GM12878 (cell line): ENCODE measurements around the gene TMED7. TPM values are rescaled to one million over a fixed set of nuclear protein-coding genes. Genes with fewer than 3 reads are reported as not detected.

ENCODE experiments used
- ATAC-seq: fragments of 200-7000 bp; cut with Tn5 transposase; 3 replicates; pipeline ENCODE4 v1.9.1; 2020; ENCODE audit warnings: mild to moderate bottlenecking, moderate library complexity
- BruUV-seq: library from RNA; stranded (reverse); fragments of 400-500 nt; replicated peaks from 2 replicates; lab custom pipeline; 2021; lab: Mats Ljungman, UMichigan
- CTCF ChIA-PET: fragments of 300-600 bp; sonication (Branson Sonifier 250); formaldehyde crosslinking; extraction: SDS; loops from one replicate; lab custom pipeline; 2021; ENCODE audit warnings: inconsistent platforms; lab: Yijun Ruan, JAX
- POLR2A ChIA-PET: fragments of 350-600 bp; formaldehyde crosslinking; extraction: SDS; loops from one replicate; lab custom pipeline; 2021; ENCODE audit warnings: inconsistent platforms; lab: Charles Lee
- RAD21 ChIA-PET: fragments of 300-600 bp; sonication (Branson Sonifier 250); formaldehyde crosslinking; loops from one replicate; lab custom pipeline; 2023; ENCODE audit warnings: antibody characterized with exemption; ENCODE audit not compliant: unreplicated experiment; lab: Charles Lee
- SMC1A ChIA-PET: fragments of 300-600 bp; sonication (Branson Sonifier 250); formaldehyde crosslinking; loops from one replicate; lab custom pipeline; 2023; ENCODE audit not compliant: unreplicated experiment, uncharacterized antibody; lab: Charles Lee
- DNase-seq: peaks from one replicate; pipeline ENCODE4 v3.0.0-alpha.2; 2011; ENCODE audit warnings: low read depth, low spot score
- FAIRE-seq: peaks from 3 replicates; lab custom pipeline; 2011; peaks lifted over from hg19 to GRCh38; lab: Jason Lieb, UNC
- H2AFZ ChIP-seq: 2 replicates; pipeline ENCODE4 v1.6.0; 2011; ENCODE audit warnings: low read depth, low read length, control low read depth; ENCODE audit not compliant: control insufficient read depth
- H3K27ac ChIP-seq: 2 replicates; pipeline ENCODE4 v1.5.1; 2011; ENCODE audit warnings: control low read depth; ENCODE audit not compliant: control insufficient read depth, insufficient read depth
- H3K27me3 ChIP-seq, 2 experiments: replicated peaks in 1 of 2; 2 replicates each; pipeline versions ENCODE4 v1.6.0 to v1.6.1; 2011; ENCODE audit warnings: low read length in 1 of 2; ENCODE audit not compliant: control insufficient read depth in 2 of 2, insufficient read depth in 2 of 2
- H3K36me3 ChIP-seq, 2 experiments: 2 replicates each; pipeline ENCODE4 v1.5.1; 2011; ENCODE audit warnings: low read length in 1 of 2; ENCODE audit not compliant: control insufficient read depth in 2 of 2, insufficient read depth in 2 of 2
- H3K4me1 ChIP-seq: 2 replicates; pipeline ENCODE4 v1.6.1; 2011; ENCODE audit warnings: mild to moderate bottlenecking, low read length, moderate library complexity, mixed read lengths; ENCODE audit not compliant: control insufficient read depth, insufficient read depth
- H3K4me2 ChIP-seq: 2 replicates; pipeline ENCODE4 v1.6.0; 2011; ENCODE audit warnings: control low read depth; ENCODE audit not compliant: control insufficient read depth, insufficient read depth
- H3K4me3 ChIP-seq: fragments of 200-600 bp; sonication (generic); 2 replicates; pipeline ENCODE4 v1.5.1; 2016
- H3K79me2 ChIP-seq: 2 replicates; pipeline ENCODE4 v1.6.0; 2011; ENCODE audit warnings: low read length; ENCODE audit not compliant: control insufficient read depth, insufficient read depth
- H3K9ac ChIP-seq: 2 replicates; pipeline ENCODE4 v1.8.0; 2011; ENCODE audit warnings: low read length, control low read depth, mixed read lengths; ENCODE audit not compliant: control insufficient read depth, insufficient read depth
- H3K9me3 ChIP-seq: replicated peaks from 3 replicates; pipeline ENCODE4 v1.5.1; 2011; ENCODE audit warnings: mild to moderate bottlenecking, low read length; ENCODE audit not compliant: control insufficient read depth, insufficient read depth
- H4K20me1 ChIP-seq: 2 replicates; pipeline ENCODE4 v1.6.0; 2011; ENCODE audit not compliant: control insufficient read depth, insufficient read depth
- BMI1 ChIP-seq: fragments of 450-650 bp; IDR thresholded peaks from 2 replicates; pipeline ENCODE4 v1.6.1; 2016; ENCODE audit warnings: mild to moderate bottlenecking, moderate library complexity, borderline replicate concordance
- E2F4 ChIP-seq: IDR thresholded peaks from 2 replicates; pipeline ENCODE4 v1.6.1; 2012; ENCODE audit warnings: low read depth, low read length, improper control_type of control experiment
- MYC ChIP-seq: IDR thresholded peaks from 2 replicates; pipeline ENCODE4 v1.6.1; 2011; ENCODE audit warnings: mild to moderate bottlenecking, low read length, moderate library complexity, inconsistent platforms; ENCODE audit not compliant: insufficient read depth, insufficient replicate concordance, insufficient read length, severe bottlenecking
- SIN3A ChIP-seq: IDR thresholded peaks from 2 replicates; pipeline ENCODE4 v1.6.1; 2012; ENCODE audit warnings: low read depth, low read length, improper control_type of control experiment
- SIX5 ChIP-seq: IDR thresholded peaks from 2 replicates; pipeline ENCODE4 v1.6.1; 2011; ENCODE audit warnings: mild to moderate bottlenecking, low read depth, low read length, moderate library complexity; ENCODE audit not compliant: severe bottlenecking
- ZBTB11 ChIP-seq: fragments of 450-650 bp; formaldehyde crosslinking; IDR thresholded peaks from 2 replicates; pipeline ENCODE4 v1.5.0; 2022; ENCODE audit warnings: mild to moderate bottlenecking, missing genetic modification characterization
- ZNF24 ChIP-seq: fragments of 450-650 bp; IDR thresholded peaks from 2 replicates; pipeline ENCODE4 v1.6.1; 2017; ENCODE audit warnings: antibody characterized with exemption, mild to moderate bottlenecking
- WGBS: methylation state at CpG from one replicate; pipeline ENCODE4 v1.1.6; 2016; ENCODE audit warnings: low lambda C conversion rate; ENCODE audit not compliant: insufficient replicate concordance, insufficient coverage; ENCODE audit errors: missing lambda C conversion rate; 5-methylcytosine and 5-hydroxymethylcytosine counted together
- in situ Hi-C: fragments of 300-500 bp; cut with MboI; formaldehyde crosslinking; loops from 9 replicates; pipeline ENCODE4 v1.14.3; 2018; ENCODE audit warnings: mixed read lengths
- intact Hi-C: fragments of 100-400 bp; cut with micrococcal nuclease; formaldehyde crosslinking; loops from one replicate; pipeline ENCODE4 v1.14.2; 2022; ENCODE audit not compliant: unreplicated experiment
- polyA plus RNA-seq, 11 experiments: library from polyadenylated mRNA; depleted of rRNA in 4 of 11; unstranded in 6 of 11; stranded (reverse) in 5 of 11; fragments of >200 nt; fragmentation: Nextera tagmentation in 4 of 11; fragmentation: Illumina TruSeq in 1 of 11; extraction: Ambion mirVana in 4 of 11; extraction: Trizol in 1 of 11; gene quantifications; 1 replicate in 1 of 11; 2 replicates in 10 of 11; pipeline versions ENCODE4 v1.2.1 to v1.2.3, GENCODE V29; 2011 to 2016; ENCODE audit warnings: inconsistent platforms in 2 of 11, missing spikeins in 2 of 11, low read depth in 1 of 11
- total RNA-seq, 4 experiments: library from RNA; depleted of rRNA in 3 of 4; stranded (reverse); fragments of >200 nt in 3 of 4; fragmentation: Illumina TruSeq in 1 of 4; extraction: Trizol in 1 of 4; gene quantifications; 2 replicates each; pipeline versions ENCODE4 v1.2.1 to v1.2.3, GENCODE V29; 2013 to 2021

TMED7 gene
- total and polyA plus RNA-seq, 10 of the 15 experiments (the other 5 are each of a cell fraction or from before 2014, with no cell fraction given): 8.0 to 37.3 (median 25.2) TPM

- ChIA-PET CTCF (interaction anchor here (1.1 kb wide), 1 partner anchor 203 kb away, joined by 3 read pairs; no protein-coding TSS in a partner anchor), RAD21 (no interaction called here), POLR2A (no interaction called here)
- 52% methylated on average over 2 of the region's 2 CpGs for WGBS
- Histone ChIP-seq H3K27ac (no peak overlapping the region), H3K9ac (no peak overlapping the region), H4K20me1 (no peaks in the 10 kb centered on the region; the same call in 1 of the 2 replicates), H3K9me3 (no peaks in the 10 kb centered on the region), H3K4me3 (no peak overlapping the region), H2AFZ (no peak overlapping the region), H3K4me2 (no peak overlapping the region), H3K36me3 (no peaks in the 10 kb centered on the region), H3K4me1 (peaks cover 11% of the 10 kb centered on the region), H3K27me3 (peaks cover 0 to 10% of the 10 kb centered on the region in 2 experiments; a peak in 1 of 4 replicates)
- BruUV-seq: no TSS peak
- FAIRE-seq (no peak), DNase-seq (no peak), ATAC-seq (no peak)
- in situ Hi-C loops: no loop called here
- TF ChIP-seq E2F4: no peak
- no peak for TF ChIP-seq SIX5
- no peak for TF ChIP-seq SIN3A
- no peak for TF ChIP-seq ZBTB11
- no peak for TF ChIP-seq BMI1
- no peak for TF ChIP-seq MYC
- no peak for TF ChIP-seq ZNF24
- TF ChIP-seq, all 136 proteins: peak for 0
- intact Hi-C loops: no loop called here
- H3K79me2 ChIP-seq: no peaks in the 10 kb centered on the region
- SMC1A ChIA-PET: interaction anchor here (0.6 kb wide), 1 partner anchor 1193 kb away, joined by 3 read pairs; no protein-coding TSS in a partner anchor
These were observed 14.4 kb upstream of the TMED7 start for GRCh38 chr5:115640274-115640673.
